CD1c-positive myeloid dendritic cell (primary cell): ENCODE data around the gene GFOD1.

ENCODE experiments used
- DNase-seq: peaks from one replicate; pipeline ENCODE4 v3.0.0-alpha.2; 2016; ENCODE audit errors: extremely low spot score

The GFOD1 gene

DNA sequence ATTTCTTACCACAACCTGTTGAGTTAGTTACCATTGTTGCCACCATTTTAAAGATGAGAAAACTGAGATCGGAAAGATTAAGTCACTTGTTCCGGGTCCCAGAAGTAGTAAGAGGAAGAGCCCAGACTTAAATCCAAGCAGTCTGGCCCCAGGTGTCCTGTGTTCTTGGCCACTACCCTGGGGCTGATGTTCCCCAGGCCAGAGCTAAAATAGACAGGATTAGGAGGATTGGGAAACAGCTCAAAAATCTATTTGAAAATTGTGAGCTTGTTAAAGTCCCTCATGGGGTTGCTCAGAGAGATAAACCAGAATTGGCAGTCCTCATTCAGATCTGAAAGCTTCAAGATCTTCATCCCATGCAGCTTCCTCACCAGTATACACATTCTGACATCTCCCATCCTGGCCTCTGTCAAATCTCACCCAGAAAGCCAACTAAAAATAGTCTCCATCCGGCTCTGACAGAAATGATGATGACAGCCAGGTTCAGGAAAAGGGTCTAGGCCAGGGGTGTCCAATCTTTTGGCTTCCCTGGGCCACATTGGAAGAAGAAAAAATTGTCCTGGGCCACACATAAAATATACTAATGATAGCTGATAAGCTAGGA, 62.0 kb downstream of the GFOD1 start:
- DNase-seq: no peak

DNA sequence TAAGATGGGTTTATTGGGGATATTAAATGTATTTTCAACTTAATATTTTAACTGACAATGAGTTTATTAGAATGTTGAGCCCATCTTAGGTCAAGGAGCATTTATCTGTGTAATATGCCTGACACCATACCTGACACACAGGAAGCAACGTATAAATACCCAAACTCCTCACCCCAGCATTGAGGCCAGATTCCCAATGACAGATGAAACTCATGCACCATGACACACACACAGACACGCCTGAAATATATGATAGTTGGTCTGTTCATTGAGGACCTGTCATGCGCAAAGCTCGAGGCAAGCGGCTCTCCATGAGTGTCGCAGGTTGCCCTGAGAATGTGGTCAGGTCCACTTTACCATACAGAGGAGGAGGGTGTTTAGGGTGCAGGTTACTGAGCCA, 64.1 kb downstream of the GFOD1 start:
- no peak for DNase-seq

DNA sequence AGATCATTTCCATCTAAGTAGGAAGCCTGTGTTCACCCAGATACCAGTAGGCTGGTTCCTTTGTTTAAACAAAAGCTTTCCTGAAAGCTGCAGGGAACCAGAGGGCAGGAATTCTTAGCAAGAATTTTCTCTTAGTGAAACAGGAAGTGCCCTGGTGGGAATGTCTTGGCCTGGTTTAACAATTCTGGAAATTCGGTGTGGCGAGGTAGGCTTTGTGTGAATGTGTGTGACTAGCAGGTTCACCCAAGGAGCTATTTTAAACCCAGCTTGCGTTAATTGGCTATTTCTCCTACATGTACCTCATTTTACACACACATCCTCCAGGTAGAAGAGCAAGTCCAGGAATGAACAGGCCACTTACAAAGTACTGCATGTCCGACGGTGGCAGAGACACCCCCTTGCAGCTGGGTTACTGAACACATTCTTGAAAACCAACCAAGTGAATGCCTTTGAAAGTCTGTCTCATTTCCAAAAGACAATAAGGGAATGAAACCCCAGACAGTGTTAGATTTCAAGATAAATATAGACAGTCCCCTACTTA, 64.6 kb downstream of the GFOD1 start:
- DNase-seq: peak; percentile 27

DNA sequence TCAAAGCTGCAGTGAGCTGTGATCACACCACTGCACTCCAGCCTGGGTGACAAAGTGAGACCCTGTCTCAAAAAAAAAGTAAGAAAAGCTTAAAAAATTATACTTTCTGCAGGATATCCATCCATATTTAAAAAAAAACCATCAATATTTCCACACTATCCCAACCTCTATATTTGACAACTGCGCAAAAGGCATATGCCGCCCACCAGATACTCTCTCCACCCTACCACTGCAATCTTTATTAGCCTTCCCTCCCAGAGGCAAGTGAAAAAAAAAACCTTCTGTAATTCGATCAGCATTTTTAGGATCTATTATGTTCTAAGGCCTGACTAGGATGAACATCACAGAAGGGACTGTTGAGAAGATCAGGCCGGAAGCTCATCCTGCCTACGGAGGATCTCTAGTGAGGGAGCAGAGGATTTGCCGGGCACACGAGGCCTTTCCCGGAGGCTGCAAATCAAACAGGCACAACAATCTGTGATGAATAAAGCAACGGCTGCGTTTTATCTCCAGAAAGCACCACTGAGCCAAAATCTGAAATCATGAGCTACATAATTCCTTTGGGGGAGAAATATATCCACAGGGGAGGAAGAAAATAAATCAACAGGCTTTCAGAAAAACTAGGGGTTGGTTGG, 65.9 kb downstream of the GFOD1 start:
- no peak for DNase-seq

DNA sequence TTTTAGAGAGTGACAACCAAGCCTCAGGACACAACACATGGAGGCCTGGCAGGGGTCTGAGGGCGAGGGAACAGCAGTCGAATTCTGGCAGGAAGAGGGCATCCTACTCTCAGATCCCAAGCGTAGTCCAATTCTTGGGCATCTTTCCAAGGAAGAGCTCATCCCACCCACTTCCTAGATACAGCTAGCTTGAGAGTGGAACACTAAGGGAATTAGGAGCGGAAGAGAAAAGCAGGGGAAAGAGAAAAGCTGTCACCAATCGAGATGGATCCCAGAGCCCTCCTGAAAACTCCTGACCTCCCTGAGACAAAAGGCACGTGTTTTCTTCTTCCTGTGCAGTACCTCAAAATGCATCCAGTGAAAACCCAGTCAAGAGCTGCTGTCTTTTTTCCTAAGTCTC, 67.1 kb downstream of the GFOD1 start:
- no peak for DNase-seq

DNA sequence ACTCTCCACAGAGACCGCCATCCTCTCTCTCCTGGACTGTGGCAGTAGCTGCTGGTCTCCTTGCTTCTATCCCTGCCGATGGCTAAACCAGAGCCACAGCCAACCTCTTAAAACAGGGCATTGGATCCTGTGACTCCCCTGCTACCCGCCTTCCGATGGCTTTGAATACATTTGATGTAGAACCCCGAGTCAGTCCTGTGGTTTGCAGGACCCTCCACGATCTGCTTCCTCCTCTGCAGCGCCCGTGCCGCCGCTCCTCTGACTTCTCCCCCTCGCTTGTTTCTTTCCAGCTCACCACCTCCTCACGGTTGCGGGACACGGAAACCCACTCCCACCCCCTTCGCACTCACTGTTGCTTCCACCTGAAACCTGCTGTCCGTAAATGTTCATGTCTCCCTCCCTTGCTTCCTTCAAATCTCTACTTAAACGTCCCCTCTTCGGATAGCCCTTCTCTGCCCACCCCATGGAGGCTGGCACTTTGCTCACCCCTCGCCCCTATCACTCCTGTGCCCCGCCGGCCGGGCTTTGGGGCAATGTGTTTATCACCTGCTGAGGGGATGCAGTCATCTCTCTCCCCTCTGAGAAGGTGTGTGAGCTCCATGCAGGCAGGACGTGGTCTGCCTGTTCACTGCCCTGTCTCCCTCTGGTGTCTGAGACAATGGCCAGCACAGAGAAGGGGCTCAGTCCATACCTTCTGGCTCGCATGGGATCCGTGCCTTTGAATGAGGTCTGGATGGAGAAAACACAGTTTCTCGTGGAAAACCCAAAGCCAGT, 67.8 kb downstream of the GFOD1 start:
- no peak for DNase-seq

DNA sequence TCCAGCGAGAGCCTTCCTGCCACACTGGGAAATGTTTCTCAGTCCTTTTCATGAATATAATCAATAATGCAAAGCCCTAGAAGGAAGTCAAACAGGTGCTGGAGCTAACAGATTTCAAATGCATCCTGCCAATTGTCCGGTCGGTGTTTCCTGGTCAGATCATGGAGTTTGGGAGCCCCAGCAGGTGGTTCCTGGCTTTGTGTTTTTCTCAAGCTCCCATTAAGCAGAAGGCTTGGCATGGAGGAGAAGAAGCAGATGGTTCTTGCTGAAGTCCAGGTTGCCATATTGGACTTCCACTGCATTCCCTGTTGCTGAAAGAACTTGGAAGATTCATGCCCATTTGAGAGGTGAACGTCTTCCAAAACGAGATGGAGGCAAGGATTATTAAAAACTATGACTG, 68.6 kb downstream of the GFOD1 start:
- DNase-seq: no peak

DNA sequence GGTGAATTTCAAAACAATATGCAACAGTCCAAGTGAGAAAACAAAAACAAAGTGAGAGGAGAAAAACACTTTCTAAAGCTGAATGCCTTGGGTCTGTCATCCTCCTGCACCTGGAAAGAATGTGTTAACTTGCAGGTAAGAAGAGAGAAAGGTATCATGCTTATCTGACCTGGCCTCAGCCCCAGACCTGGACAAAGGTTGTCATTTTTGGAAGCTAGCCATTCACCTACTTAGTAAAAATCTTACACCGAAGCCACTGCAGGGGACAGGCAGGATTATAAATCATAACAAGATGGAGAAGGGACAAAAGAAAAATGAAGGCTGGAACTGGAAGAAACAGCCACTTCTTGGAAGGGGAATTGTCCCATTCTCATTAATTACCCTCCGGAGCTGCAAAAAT, 69.4 kb downstream of the GFOD1 start:
- no peak for DNase-seq

DNA sequence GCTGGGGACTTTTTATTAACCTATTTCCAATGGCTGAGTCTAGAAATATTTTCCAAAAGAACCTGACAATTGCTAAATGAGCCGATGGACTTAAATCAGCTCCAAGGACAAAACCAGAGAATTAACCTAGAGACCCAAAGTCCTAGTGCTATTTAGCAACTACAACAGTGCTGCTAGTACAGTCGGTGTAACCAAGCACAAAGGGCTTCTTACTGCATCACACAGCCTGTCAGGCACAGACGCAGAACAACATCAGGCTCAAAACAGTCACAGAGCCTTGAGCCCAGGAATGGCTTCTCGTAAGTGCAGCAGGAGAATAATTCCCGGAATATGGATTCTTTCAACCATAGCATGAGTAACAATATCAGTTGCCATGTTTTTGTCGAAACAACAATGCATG, 70.0 kb downstream of the GFOD1 start:
- DNase-seq: no peak

DNA sequence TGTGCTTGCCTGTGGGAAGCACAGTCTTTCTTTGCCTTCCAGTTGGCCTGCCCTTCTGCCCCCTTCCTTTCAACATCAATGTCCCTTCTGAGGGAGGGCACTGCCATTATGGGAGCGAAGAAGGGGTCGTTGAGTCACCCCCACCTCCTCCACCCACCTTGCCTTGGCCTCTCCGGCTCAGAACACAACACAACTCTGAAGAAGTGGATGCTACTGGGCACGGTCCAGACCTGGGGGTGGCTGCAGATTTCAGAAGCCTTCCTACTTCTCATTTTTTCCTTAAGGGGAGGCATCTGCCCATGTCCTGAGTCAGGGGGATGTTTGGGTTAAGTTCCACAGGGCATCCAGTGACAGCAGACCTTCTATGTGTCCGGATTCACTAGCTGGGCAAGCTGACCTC, 72.1 kb downstream of the GFOD1 start:
- peak; percentile 63 for DNase-seq

DNA sequence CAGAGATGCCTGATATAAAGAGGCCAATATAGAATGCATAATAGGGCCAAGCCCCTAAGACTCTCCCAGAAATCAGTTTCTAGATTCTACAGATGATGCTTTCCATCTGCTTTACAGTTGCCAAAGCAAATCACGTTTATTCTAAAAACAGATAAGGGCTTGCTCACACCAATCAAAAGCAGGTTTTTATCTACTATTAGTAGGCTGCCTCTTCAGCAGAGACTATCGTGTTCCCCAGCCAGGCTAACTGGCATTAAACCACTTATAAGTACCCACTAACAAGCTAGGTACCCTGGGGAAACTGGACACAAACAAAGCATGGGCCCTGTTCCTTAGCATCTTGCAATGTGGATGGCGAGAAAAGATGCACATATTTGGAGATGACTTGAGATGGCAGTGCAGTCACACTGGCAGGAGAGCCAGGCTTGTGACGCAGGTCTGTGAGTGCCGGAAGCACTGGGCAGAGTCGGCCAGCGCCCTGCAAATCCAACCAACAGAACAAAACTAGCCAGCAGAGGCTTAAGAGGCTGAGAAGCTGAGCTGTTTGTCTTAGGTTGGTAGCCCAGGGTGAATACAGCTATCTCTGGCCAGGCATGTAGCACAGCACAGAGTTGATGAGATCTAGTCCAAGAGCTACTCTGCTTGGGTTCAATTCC, 73.4 kb downstream of the GFOD1 start:
- peak; percentile 22 for DNase-seq

DNA sequence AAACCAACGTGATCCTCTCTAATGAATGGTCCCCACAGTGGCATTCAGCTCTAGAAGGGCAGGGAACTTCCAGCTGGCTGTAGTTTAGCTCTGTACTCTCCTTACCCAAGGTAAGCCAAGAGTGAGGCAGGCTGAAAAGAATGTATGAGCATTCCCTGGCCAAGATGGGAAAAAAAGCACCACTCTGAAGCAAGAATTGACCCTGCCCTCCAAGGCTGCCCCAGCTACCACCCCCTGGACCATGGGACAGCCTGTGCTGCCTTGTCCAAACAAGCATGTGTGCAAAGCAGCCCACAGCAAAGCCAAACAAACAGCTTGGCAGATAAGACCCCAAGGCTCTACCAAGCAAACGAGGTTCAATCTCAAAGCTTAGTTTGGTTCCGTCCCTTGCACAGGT, 73.9 kb downstream of the GFOD1 start:
- DNase-seq: no peak

DNA sequence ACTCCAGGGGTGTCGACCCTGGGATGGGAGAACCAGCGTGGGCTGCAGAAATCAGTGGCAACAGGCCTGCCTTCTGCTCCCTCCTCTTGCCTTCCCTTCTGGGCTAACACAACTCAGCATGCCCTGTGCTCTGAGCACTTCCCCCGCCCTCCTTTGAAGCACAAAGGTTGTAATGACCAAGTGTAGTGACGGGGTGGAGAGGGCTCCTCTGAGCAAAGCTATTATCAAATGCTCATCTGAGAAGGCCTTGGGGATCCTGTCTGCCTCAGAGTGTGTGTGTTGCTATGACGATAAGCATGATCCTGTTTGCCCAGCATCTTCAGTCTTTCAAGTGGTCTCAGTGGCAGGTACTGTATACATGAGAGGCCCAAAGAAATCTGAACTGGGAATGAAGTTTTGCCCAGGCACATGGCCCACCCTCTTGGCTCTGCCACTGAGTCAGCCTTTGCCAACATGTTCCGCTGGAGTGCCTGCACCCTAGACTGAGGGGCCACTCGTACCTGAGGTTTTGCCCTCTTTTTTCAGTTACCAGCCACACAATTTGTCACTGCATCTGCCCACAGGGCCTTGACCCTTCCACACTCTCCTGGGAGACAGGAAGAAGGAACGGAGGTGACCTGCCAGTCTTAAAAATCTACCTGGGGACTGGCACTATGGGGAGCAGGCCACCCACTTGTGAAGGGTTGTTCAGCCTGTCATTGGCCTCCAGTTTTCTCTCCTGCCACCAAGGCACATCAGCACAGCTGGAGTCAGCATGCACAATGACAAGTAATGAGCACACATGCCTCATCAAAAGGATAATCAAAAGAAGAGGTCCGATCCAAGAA, 74.5 kb downstream of the GFOD1 start:
- DNase-seq: peak; percentile 21

DNA sequence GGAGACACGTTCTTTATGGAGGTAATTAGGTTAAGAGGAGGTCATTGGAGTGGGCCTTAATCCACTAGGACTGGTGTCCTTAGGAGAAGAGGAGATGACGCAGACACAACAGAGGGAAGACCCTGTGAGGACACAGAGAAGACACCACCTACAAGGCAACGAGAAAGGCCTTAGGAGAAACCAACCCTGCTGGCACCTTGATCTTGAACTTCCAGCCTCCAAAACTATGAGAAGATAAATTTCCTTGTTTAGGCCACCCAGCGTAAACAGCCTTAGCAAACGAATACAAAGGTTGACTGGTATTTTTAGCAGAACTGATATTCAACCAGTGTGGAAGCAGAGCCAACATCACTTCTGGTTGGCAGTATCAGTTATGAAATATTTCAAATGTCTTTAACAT, 75.2 kb downstream of the GFOD1 start:
- no peak for DNase-seq

DNA sequence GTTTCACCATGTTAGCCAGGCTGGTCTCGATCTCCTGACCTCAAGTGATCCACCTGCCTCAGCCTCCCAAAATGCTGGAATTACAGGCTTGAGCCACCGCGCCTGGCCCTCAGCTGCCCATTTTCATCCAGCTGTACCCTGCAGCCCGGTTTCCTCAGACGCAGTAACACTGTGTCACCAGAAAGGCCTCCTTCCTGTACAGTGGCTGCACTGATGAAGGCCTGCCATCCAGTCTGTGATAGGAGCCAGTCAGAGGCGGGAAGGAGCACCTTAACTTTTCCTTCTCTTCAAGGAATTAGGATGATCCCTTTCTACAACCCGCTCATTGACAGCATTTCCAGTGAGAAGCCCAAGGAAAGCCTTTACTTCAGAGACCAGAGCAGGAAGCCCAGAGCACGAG, 75.9 kb downstream of the GFOD1 start:
- no peak for DNase-seq

DNA sequence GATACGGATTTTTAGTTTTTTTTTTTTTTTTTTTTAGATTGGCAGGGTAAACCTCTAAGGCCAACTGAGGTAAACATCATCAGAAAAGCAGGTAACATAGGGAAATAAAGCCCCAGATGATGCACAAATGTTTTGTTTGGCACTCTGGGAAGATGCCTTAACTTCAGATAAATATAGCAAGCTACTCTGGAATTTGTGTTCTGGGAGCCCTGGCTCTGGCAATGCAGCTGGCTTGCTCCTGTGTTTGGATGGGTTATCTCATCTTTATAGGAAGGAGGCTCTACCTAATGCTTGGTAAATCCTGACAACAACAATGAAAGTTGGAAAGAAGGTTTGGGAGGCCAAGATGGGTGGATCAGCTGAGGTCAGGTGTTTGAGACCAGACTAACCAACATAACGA, 77.4 kb downstream of the GFOD1 start:
- no peak for DNase-seq

DNA sequence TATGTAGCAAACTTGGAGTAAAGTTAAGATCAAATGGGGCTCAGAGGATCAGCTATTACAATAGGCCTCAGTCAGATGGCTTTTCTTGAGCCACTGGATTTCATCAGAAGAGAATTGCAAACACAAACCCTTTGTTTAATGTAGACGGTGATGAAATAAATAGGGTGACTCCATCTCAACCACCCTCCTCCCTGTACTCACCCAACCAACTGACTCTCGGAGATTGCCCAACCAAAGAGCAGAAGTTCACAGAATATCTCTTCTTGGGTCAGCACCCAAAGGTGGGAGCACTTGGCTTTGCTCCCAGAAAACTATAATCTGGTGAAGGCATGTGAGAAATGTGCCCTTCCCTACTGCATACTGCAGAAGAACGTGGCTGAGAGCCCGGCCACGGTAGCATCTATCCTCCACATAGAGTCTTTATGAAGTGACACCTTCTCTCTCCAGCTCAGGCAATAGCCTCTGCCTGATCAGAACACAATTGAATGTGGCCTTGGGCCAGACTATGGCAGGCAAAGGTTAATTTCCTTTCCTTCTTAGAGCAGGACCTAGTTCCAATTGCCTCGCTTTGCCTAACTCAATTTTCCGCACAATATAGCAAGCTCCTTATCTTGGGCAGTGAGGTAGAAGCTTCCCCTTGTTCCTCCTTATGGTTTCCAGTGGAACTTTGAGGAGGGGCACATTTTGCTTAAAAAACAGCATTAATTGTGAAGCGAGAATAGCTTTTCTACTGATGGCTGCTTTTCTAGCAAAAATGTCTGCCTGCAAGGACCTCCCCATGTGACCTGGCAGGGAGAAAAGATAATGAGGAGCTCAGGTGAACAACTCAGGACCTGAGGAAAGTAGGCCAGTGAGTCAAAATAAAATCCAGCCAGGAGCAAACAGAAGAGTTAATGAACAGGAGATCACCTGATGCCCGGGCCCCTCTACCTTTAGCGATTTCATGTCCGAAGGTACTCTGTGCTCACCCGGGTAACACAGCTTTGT, 79.4 kb downstream of the GFOD1 start:
- DNase-seq: peak; percentile 93

DNA sequence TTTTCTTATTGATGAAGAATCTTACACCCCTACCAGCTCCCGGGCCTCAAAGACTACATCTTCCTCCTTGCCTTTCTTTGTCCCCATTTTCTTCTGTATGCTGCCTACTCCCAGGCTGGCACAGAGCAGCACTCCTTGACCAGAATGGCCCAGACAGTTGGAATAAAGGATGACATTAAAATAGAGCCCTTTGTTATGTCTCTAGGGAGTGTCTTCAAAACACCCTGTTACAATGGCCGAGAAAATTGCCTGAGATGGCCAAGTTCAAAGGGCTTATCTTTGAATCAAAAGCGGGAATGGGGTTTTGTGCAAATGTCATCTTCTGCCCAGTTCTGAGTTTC, 80.1 kb downstream of the GFOD1 start:
- DNase-seq: no peak

DNA sequence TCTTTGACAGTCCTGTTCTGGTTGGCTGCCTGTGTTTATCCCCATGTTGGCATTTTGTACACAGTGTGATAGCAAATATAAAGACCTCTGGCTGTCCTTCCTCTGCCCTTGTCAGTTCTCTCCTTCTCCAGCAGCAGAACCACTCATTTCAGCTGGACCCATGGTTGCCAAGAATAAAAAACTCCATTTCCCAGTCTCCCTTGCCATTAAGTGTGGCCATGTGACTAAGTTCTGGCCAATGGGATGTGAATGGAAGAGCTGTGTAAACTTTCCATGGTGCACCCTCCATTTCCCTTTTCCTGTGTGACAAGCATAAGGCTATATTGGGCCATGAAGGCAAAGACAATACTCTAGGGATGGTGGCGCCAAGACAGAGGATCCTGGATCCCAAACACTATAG, 80.6 kb downstream of the GFOD1 start:
- peak; percentile 54 for DNase-seq

DNA sequence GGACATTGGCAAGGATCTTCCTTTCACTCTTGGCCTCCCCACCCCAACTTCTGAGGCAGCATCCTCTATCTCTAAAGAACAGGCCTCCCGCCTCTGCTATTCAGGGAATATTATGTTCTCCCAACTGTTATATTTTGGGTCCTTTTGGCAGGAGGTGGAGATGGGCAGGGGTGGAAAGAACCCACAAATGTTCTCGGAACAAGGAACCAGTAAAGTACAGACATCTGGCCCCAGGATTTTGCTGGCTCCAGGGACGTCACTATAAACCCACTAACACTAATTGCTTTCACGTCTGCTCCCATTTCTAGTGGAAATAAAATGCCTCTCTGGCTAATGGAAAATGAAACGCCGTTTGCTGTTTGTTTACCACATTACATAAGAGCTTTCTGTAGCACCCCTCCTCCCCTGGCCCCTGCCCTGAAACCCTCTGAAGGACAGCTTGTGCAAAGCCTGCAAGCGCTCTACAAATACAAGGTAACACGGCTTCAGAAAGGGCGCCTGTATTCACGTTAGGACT, 81.4 kb downstream of the GFOD1 start:
- no peak for DNase-seq
